Measurements from ENCODE around the gene YTHDC1. TPM values are rescaled to one million over a fixed set of nuclear protein-coding genes. Genes with fewer than 3 reads are reported as not detected.

YTHDC1 gene
- total and polyA plus RNA-seq, 2 of the 13 experiments (the other 11 are each of a cell fraction or from before 2014, with no cell fraction given) = 37.3 to 56.8 TPM

DNA sequence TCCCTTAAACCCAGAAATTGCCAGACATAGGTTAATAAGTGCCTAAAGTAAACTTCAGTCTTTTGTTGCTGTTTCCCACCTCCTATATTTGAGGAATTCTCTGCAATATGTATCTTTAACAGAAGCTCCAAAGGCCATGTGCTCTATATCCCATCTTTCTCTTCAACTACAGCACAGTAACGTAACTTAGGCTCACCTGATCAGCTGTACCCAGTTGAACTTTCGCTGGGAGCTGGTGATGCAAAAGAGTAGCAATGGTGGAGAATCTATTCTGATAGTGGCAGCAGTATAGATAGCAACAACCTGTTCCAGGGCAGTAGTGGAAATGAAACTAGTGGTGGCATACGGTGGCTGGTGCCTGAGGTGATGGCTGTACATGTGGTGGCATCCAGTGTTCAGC is 33.2 kb upstream of the YTHDC1 start:
- Histone ChIP-seq H3K9ac (ENCODE audit: insufficient read depth, low read depth, low read length) (no peak overlapping the region), H3K27ac (ENCODE audit: extremely low read length, insufficient read depth, low read length) (no peak overlapping the region), H3K4me3 (replicated peaks in 1 of 3; ENCODE audit: insufficient read depth in 1 of 3, low read depth in 2 of 3, low read length in 3 of 3) (no peak overlapping the region), H2AFZ (ENCODE audit: low read length) (no peak overlapping the region), H3K36me3 (replicated peaks in 1 of 2; ENCODE audit: control insufficient read depth in 1 of 2, insufficient read depth in 2 of 2, low read length in 2 of 2) (no peaks in the 10 kb centered on the region), H3K27me3 (ENCODE audit: control insufficient read depth in 1 of 2, insufficient read depth in 2 of 2, low read length in 2 of 2) (no peaks in the 10 kb centered on the region), H3K9me3 (ENCODE audit: low read length) (no peaks in the 10 kb centered on the region), H3K4me1 (ENCODE audit: insufficient read depth, low read length) (peaks cover 6% of the 10 kb centered on the region; the same call in 1 of the 2 replicates), H3K4me2 (ENCODE audit: low read depth, low read length) (peak overlapping the region; percentile 23), H3K79me2 (ENCODE audit: insufficient read depth, low read length) (no peaks in the 10 kb centered on the region), H4K20me1 (ENCODE audit: insufficient read depth, low read length) (no peaks in the 10 kb centered on the region)
- ATAC-seq = peak; percentile 84
- no TSS peak for BruUV-seq (replicated peaks)
- FAIRE-seq = peak; percentile 34
- peak; percentile 15 for DNase-seq (ENCODE audit: low spot score)
- intact Hi-C loops (cut with micrococcal nuclease; ENCODE audit: unreplicated experiment) (no loop called here), in situ Hi-C loops (cut with HindIII; ENCODE audit: extremely low pct_ligation_motif_present, low pct_unique_long_range_greater_than_20kb) (no loop called here)
- ChIA-PET POLR2A (no interaction called here), CTCF (ENCODE audit: low intra/inter-chr PET ratio, low total read pairs) (no interaction called here)
- 8% methylated on average over 3 of the region's 3 CpGs for WGBS (ENCODE audit: low lambda C conversion rate)
- TF ChIP-seq CEBPG (CRISPR knock-in tag; IDR thresholded peaks at IDR 0.05) = 0 out of 2 replicates have a peak, but pooled peaks have one; percentile 8
- TF ChIP-seq, protein P1, sequence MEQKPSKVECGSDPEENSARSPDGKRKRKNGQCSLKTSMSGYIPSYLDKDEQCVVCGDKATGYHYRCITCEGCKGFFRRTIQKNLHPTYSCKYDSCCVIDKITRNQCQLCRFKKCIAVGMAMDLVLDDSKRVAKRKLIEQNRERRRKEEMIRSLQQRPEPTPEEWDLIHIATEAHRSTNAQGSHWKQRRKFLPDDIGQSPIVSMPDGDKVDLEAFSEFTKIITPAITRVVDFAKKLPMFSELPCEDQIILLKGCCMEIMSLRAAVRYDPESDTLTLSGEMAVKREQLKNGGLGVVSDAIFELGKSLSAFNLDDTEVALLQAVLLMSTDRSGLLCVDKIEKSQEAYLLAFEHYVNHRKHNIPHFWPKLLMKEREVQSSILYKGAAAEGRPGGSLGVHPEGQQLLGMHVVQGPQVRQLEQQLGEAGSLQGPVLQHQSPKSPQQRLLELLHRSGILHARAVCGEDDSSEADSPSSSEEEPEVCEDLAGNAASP (CRISPR knock-in tag; IDR thresholded peaks at IDR 0.05; ENCODE audit: borderline replicate concordance) = 0 out of 2 replicates have a peak, but pooled peaks have one; percentile 43
- TF ChIP-seq, protein P2, sequence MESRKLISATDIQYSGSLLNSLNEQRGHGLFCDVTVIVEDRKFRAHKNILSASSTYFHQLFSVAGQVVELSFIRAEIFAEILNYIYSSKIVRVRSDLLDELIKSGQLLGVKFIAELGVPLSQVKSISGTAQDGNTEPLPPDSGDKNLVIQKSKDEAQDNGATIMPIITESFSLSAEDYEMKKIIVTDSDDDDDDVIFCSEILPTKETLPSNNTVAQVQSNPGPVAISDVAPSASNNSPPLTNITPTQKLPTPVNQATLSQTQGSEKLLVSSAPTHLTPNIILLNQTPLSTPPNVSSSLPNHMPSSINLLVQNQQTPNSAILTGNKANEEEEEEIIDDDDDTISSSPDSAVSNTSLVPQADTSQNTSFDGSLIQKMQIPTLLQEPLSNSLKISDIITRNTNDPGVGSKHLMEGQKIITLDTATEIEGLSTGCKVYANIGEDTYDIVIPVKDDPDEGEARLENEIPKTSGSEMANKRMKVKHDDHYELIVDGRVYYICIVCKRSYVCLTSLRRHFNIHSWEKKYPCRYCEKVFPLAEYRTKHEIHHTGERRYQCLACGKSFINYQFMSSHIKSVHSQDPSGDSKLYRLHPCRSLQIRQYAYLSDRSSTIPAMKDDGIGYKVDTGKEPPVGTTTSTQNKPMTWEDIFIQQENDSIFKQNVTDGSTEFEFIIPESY (CRISPR knock-in tag; IDR thresholded peaks at IDR 0.05) = no peak
- TF ChIP-seq, protein P3, sequence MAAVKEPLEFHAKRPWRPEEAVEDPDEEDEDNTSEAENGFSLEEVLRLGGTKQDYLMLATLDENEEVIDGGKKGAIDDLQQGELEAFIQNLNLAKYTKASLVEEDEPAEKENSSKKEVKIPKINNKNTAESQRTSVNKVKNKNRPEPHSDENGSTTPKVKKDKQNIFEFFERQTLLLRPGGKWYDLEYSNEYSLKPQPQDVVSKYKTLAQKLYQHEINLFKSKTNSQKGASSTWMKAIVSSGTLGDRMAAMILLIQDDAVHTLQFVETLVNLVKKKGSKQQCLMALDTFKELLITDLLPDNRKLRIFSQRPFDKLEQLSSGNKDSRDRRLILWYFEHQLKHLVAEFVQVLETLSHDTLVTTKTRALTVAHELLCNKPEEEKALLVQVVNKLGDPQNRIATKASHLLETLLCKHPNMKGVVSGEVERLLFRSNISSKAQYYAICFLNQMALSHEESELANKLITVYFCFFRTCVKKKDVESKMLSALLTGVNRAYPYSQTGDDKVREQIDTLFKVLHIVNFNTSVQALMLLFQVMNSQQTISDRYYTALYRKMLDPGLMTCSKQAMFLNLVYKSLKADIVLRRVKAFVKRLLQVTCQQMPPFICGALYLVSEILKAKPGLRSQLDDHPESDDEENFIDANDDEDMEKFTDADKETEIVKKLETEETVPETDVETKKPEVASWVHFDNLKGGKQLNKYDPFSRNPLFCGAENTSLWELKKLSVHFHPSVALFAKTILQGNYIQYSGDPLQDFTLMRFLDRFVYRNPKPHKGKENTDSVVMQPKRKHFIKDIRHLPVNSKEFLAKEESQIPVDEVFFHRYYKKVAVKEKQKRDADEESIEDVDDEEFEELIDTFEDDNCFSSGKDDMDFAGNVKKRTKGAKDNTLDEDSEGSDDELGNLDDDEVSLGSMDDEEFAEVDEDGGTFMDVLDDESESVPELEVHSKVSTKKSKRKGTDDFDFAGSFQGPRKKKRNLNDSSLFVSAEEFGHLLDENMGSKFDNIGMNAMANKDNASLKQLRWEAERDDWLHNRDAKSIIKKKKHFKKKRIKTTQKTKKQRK (IDR thresholded peaks at IDR 0.05; ENCODE audit: low read length) = no peak
- no peak for TF ChIP-seq ZNF563 (CRISPR knock-in tag; IDR thresholded peaks at IDR 0.05)
- TF ChIP-seq, protein P4, sequence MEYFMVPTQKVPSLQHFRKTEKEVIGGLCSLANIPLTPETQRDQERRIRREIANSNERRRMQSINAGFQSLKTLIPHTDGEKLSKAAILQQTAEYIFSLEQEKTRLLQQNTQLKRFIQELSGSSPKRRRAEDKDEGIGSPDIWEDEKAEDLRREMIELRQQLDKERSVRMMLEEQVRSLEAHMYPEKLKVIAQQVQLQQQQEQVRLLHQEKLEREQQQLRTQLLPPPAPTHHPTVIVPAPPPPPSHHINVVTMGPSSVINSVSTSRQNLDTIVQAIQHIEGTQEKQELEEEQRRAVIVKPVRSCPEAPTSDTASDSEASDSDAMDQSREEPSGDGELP (IDR thresholded peaks at IDR 0.05; ENCODE audit: borderline replicate concordance, low read depth) = peak; percentile 54; the same call in 1 of the 2 replicates
- TF ChIP-seq, protein P5, sequence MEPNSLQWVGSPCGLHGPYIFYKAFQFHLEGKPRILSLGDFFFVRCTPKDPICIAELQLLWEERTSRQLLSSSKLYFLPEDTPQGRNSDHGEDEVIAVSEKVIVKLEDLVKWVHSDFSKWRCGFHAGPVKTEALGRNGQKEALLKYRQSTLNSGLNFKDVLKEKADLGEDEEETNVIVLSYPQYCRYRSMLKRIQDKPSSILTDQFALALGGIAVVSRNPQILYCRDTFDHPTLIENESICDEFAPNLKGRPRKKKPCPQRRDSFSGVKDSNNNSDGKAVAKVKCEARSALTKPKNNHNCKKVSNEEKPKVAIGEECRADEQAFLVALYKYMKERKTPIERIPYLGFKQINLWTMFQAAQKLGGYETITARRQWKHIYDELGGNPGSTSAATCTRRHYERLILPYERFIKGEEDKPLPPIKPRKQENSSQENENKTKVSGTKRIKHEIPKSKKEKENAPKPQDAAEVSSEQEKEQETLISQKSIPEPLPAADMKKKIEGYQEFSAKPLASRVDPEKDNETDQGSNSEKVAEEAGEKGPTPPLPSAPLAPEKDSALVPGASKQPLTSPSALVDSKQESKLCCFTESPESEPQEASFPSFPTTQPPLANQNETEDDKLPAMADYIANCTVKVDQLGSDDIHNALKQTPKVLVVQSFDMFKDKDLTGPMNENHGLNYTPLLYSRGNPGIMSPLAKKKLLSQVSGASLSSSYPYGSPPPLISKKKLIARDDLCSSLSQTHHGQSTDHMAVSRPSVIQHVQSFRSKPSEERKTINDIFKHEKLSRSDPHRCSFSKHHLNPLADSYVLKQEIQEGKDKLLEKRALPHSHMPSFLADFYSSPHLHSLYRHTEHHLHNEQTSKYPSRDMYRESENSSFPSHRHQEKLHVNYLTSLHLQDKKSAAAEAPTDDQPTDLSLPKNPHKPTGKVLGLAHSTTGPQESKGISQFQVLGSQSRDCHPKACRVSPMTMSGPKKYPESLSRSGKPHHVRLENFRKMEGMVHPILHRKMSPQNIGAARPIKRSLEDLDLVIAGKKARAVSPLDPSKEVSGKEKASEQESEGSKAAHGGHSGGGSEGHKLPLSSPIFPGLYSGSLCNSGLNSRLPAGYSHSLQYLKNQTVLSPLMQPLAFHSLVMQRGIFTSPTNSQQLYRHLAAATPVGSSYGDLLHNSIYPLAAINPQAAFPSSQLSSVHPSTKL (CRISPR knock-in tag; IDR thresholded peaks at IDR 0.05) = 0 out of 2 replicates have a peak, but pooled peaks have one; percentile 13
- TF ChIP-seq SOX6 (IDR thresholded peaks at IDR 0.05) = no peak
- TF ChIP-seq SOX6 (CRISPR knock-in tag; IDR thresholded peaks at IDR 0.05) = peak; percentile 48; the same call in 1 of the 2 replicates
- TF ChIP-seq CCAR2 (optimal IDR thresholded peaks at IDR 0.05; ENCODE audit: low read depth, low read length) = no peak
- TF ChIP-seq POLR2AphosphoS5 (IDR thresholded peaks at IDR 0.05; ENCODE audit: low read depth, low read length) = no peak
- TF ChIP-seq ZNF234 (CRISPR knock-in tag; conservative IDR thresholded peaks at IDR 0.05) = no peak
